ENCODE data around the gene TRAPPC10. TPM values are rescaled to one million over a fixed set of nuclear protein-coding genes. Genes with fewer than 3 reads are reported as not detected.

TRAPPC10 gene
- total and polyA plus RNA-seq, 9 of the 15 experiments (the other 6 are each of a cell fraction or from before 2014, with no cell fraction given), result 1.1 to 33.8 (median 24.3) TPM

GRCh38 chr21:43976661-43977060 is 35.4 kb upstream of the TRAPPC10 start:
- ChIA-PET CTCF (ENCODE audit: low intra/inter-chr PET ratio) (no interaction called here), POLR2A (interaction anchor here (0.6 to 1.7 kb wide), 3 partner anchors 10 to 1172 kb away, joined by 3 to 6 read pairs (median 3); no protein-coding TSS in a partner anchor)
- Histone ChIP-seq H4K20me1 (replicated peaks; ENCODE audit: control insufficient read depth, insufficient read depth, low read length) (no peaks in the 10 kb centered on the region), H3K4me2 (ENCODE audit: insufficient read depth, low read length) (no peak overlapping the region), H3K4me3 (no peak overlapping the region), H3K9ac (ENCODE audit: insufficient read depth in 1 of 2, low read depth in 2 of 2, low read length in 2 of 2) (no peak overlapping the region), H2AFZ (ENCODE audit: low read depth, low read length) (no peak overlapping the region), H3K27me3 (ENCODE audit: control insufficient read depth in 2 of 2, insufficient read depth in 2 of 2, low read length in 2 of 2) (no peaks in the 10 kb centered on the region), H3K79me2 (ENCODE audit: control insufficient read depth, insufficient read depth, low read length) (no peaks in the 10 kb centered on the region), H3K4me1 (replicated peaks in 1 of 2; ENCODE audit: control insufficient read depth in 2 of 2, insufficient read depth in 2 of 2, low read length in 2 of 2) (peaks cover 14 to 38% of the 10 kb centered on the region in 2 experiments; a peak in 4 of 5 replicates), H3K27ac (ENCODE audit: extremely low read depth, low read depth, low read length) (no peak overlapping the region), H3K9me3 (replicated peaks; ENCODE audit: control insufficient read depth, insufficient read depth, low read depth, low read length) (no peaks in the 10 kb centered on the region), H3K9me1 (ENCODE audit: control insufficient read depth, insufficient read depth, low read length) (no peaks in the 10 kb centered on the region), H3K36me3 (ENCODE audit: control insufficient read depth, insufficient read depth, low read length) (peaks cover 56% of the 10 kb centered on the region; the same call in 2 of the 3 replicates)
- intact Hi-C loops (cut with micrococcal nuclease) (no loop called here), in situ Hi-C loops (cut with MboI) (no loop called here)
- TF ChIP-seq ZNF12 (CRISPR knock-in tag; IDR thresholded peaks at IDR 0.05) (no peak), SPI1 (IDR thresholded peaks at IDR 0.05; ENCODE audit: borderline replicate concordance, low read depth, low read length) (no peak), ESRRB (CRISPR knock-in tag; IDR thresholded peaks at IDR 0.05; ENCODE audit: borderline replicate concordance) (no peak), GMEB1 (CRISPR knock-in tag; IDR thresholded peaks at IDR 0.05) (no peak), NCOR1 (IDR thresholded peaks at IDR 0.05) (no peak), ZNF431 (CRISPR knock-in tag; IDR thresholded peaks at IDR 0.05) (no peak), ZKSCAN3 (CRISPR knock-in tag; IDR thresholded peaks at IDR 0.05) (no peak), GABPA (tag; conservative IDR thresholded peaks at IDR 0.05; ENCODE audit: low read depth) (no peak), MAFF (IDR thresholded peaks at IDR 0.05; ENCODE audit: low read length) (no peak), ETV5 (CRISPR knock-in tag; IDR thresholded peaks at IDR 0.05; ENCODE audit: low read depth) (no peak), YBX1 (IDR thresholded peaks at IDR 0.05) (no peak), DDX20 (tag; IDR thresholded peaks at IDR 0.05; ENCODE audit: low read depth) (no peak), POLR2B (IDR thresholded peaks at IDR 0.05; ENCODE audit: low read depth, partially characterized antibody) (no peak), DIDO1 (tag; IDR thresholded peaks at IDR 0.05; ENCODE audit: low read depth) (no peak), THAP12 (CRISPR knock-in tag; IDR thresholded peaks at IDR 0.05) (no peak), NR1H2 (CRISPR knock-in tag; IDR thresholded peaks at IDR 0.05) (no peak), ZNF589 (CRISPR knock-in tag; IDR thresholded peaks at IDR 0.05; ENCODE audit: low read depth) (no peak), NRF1 (conservative IDR thresholded peaks at IDR 0.05 in 1 of 2, IDR thresholded peaks at IDR 0.05 in 1 of 2) (no peak)
- TF ChIP-seq, protein P1, sequence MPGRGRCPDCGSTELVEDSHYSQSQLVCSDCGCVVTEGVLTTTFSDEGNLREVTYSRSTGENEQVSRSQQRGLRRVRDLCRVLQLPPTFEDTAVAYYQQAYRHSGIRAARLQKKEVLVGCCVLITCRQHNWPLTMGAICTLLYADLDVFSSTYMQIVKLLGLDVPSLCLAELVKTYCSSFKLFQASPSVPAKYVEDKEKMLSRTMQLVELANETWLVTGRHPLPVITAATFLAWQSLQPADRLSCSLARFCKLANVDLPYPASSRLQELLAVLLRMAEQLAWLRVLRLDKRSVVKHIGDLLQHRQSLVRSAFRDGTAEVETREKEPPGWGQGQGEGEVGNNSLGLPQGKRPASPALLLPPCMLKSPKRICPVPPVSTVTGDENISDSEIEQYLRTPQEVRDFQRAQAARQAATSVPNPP (IDR thresholded peaks at IDR 0.05; ENCODE audit: borderline replicate concordance, insufficient read depth, insufficient read length), result no peak
- DNase-seq (ENCODE audit: extremely low read depth in 1 of 4, low spot score in 3 of 4) (no peak), ATAC-seq (no peak), FAIRE-seq (no peak)
- 92% methylated on average over 9 of the region's 9 CpGs for WGBS (ENCODE audit: insufficient coverage, low coverage, missing lambda C conversion rate)
- no TSS peak for BruUV-seq (replicated peaks)

Measured in K562 (cell line).